Globus pallidus (tissue), 1 donor: ENCODE measurements around the gene RASSF8.

ENCODE experiments used
- DNase-seq: peaks from one replicate; pipeline ENCODE4 v3.0.0-alpha.2; 2015; ENCODE audit warnings: low spot score

Gene RASSF8

DNA sequence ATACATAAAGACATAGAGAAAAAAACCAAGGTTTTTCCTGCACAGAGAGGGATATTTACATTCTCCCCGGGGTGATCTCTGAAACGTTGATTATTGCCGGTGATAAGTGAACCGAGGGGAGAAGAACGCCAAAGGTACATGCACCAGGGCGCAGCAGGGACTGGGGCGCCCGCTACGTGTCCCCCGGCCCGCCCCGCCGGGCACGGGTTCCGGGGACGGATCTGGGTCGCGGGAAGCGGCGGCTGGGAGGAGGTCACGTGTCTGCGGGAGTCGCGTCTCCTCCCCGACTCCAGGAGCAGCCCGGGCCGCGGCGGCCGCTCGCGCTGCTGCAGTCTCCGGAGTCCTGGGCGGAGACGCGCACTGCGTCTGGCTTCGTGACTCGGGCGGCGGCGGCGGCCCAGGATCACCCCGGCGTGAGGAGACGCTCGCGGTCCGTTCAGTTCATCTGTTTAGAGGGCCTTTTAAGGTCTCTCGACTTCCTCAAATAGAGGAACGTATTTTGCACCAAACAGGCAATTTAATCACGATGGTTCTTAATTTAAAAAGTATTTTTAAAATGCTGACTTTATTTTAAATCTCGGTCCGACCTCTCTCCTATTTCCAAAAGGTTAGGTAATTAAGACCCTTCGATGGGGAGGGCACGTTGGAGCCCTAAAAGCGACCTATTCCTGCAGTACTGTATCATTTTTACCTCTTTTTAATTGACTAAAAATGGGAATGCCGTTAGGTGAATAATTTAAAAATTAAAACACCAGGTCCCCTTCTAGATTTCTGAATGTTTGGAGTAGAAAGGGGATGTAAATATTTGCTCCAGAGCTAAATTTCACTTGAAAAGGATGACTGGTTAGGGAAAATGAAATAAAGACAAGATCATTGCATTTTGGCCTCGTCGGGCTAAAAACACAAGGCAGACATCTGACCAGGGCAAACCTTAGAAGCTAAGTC lies 168.1 kb downstream of the RASSF8 start:
- peak; percentile 91 for DNase-seq

GRCh38 chr12:26127404-26127803 lies 168.9 kb downstream of the RASSF8 start:
- no peak for DNase-seq

DNA sequence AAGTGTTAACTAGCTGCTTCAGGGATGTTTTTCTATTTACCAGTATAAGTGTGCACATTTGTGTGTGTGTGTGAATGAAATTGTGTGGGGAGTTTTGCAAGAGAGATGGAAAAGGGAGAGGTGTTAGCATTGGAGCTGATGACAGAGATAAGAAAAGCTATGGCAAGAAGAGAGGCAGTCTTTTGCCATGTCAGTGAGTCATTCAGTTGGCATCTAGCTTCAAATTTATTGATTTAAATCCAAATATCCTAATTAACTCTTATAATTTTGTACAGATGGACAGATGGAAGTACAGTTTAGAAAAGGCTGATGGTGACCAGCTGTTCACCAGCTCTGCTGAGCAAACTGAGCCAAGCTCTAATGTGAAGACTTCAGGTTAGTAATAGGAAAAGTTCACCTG lies 169.7 kb downstream of the RASSF8 start:
- no peak for DNase-seq
